ENCODE measurements around the gene ARHGAP22.

- TF ChIP-seq CTCF (IDR thresholded peaks at IDR 0.05) = no peak
- TF ChIP-seq ZFX (IDR thresholded peaks at IDR 0.05; ENCODE audit: borderline replicate concordance) = no peak
Measured at GRCh38 chr10:48608976-48609375, 4.1 kb upstream of the ARHGAP22 start.
